EL (cell line): ENCODE data around the gene ADPRH.

Experiments
- DNase-seq: peaks from one replicate; pipeline ENCODE4 v3.0.0-alpha.2; 2016

The ADPRH gene

DNA sequence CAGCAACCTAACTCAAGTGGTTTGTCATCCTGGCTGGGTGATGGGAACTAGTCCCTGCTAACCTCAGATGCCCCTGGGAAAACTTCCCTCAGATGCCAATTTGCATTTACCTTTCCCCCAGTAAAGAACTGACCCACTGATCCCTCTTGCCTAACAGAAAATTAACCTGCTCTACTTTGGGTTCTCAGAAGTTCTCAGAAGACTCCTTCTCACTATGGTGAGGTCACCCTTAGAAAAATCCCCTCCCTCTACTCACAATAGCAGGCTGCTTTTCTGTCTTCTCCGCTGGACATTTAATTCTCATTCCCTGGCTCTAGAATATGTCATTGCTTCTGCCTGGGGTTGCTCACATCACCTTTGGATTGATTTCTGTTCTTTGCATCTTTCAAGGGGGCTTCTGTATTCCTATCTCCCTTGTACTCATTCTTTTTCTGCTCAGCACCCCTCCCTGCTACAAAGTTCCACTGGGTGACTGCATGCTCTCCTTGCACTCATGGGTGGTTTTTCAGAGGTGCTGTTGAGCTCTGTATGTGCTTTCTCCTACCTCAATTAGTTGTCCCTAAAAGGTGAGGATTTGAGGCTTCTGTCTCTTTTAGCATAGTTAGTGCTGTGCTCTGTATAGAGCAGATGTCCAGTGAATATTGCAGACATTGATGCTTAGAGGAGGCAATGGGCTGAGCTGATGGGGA, 19.3 kb downstream of the ADPRH start:
- no peak for DNase-seq

DNA sequence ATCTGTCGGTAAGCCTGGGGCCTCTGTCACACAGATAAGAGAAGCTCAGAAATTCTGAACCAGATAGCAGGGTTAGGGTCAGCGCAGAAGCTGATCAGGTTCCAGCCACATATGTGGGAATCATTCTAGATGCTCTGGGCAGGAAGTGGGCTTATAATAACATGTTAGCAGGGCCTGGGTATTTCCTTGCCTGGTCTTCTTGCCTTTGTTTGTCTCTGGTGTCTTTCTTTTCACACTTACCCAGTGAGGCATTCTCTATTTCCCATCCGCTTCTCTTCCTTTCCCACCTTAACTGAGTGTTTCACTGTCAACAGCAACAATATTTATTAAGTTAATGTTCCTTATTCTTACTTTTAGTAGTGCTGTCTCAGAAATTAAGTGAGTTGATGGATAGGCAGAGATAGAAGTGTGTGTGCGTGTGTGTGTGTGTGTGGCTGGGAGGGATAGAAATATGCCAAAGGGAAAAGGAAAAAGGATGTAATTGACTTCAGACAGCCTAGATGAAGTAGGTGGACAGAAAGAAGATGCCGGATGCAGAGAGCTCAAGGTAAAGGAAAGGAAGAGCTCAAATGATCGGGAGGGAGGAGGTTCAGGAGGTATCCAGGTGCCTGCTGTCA, 20.4 kb downstream of the ADPRH start:
- DNase-seq: no peak

DNA sequence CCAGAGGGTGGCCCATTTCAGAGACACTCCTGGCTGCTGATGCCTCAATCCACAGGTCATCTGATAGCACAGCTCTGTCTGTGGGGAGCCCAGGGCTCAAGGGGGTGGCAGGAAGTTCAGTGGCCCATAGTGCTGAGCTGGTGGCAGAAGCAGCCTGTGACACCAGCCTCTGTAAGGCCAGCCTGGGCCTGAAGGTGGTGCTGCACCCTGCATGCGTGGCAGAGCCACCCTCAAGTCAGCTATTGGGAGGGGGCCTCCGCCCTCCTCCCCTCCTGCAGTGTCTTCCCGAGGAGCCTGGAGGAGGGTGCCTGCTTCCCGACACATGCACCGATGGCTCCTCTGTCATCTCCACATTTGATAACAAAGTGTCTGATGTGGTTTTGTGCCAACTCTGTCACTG, 21.4 kb downstream of the ADPRH start:
- DNase-seq: peak; percentile 15

DNA sequence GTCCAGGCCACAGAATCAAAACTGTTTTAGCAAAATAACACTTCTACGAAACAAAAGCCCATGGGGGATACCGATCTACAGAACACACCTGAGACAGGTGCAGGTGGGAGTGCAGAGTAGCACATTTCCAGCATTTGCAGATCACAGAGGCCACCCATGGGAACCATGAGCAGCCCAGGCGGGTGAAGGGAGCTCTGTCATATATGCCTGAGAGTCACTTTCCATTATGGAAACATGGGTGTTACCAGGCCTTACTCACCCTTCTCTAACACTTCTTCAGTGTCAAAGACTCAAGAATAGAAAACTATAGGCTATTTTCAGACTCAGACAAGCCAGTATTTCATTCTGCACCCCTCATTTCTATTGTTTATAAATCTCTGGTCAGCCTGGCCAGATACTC, 21.9 kb downstream of the ADPRH start:
- DNase-seq: no peak

DNA sequence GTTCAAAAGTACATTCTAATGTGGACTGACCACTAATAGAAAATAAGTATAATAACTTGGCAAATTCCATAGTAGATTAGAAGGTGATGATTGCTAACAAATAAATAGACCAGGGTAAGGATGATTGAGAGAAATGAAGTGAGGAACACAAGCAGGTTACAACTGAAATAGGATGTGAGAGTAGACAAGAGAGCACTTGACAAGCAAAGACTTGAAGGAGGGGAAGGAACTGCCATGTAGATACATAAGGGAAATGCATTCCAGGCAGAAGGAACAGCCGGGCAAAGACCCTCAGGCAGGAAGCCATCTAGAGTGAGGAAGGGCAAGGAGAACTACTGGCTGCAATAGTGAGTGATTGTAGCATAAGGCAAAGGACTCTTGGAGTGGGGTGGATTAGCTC, 23.4 kb downstream of the ADPRH start:
- DNase-seq: no peak

DNA sequence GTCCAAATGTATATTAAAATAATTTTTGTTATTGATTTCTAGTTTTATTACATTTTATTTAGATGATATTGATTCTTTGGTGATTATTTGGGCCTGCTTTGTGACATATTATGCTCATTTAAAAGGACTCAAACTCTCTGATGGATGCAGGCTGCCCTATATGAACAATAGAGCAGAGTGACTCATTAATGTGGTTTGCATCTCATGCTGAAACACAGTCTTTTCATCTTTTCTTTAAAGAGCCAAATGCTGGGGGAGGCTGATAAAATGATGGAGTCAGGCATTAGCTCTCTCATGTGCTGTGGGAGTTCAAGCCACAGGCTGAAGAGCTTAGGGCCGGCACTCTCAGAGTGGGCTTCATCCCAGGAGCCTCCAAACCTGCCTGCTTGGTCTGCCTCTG, 25.6 kb downstream of the ADPRH start:
- DNase-seq: peak; percentile 35

DNA sequence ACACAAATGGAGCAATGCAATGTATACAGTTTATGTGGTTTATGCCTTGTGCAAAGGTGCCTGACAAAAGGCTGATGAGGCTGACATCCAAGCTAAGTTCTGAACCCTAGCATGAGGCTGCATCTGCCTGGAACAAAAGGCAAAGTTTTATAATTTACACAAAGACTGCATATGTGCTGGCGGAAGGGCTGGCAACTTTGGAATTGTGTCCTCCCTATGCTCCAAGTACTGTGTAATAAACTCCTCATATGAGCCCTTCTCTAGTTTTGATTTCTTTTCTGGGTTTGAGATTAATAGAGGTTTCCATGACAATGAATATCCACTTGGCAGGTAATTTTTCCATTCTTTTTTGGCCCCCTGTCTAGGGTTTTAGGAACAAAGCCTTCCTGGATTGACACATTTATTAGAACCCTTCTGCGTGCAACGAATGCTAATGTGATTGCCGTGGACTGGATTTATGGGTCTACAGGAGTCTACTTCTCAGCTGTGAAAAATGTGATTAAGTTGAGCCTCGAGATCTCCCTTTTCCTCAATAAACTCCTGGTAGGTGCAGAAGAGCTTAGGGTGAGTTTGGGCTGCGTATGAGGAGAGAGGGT, 29.2 kb downstream of the ADPRH start:
- no peak for DNase-seq

DNA sequence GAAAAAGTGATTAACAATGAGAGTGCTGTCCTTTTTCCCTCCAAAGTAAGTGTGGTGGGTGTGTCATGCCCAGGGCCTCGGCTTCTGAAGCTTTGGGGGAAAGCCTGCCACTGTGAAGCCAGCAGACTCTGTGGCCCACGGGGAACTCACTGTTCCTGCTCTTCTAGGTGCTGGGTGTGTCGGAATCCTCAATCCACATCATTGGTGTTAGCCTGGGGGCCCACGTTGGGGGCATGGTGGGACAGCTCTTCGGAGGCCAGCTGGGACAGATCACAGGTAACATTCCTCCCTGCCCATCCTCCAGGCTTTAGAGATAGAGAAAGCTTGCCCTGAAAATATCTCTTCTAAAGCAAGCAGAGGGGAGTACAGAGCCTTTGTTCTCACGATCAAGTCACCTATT, 30.0 kb downstream of the ADPRH start:
- no peak for DNase-seq

DNA sequence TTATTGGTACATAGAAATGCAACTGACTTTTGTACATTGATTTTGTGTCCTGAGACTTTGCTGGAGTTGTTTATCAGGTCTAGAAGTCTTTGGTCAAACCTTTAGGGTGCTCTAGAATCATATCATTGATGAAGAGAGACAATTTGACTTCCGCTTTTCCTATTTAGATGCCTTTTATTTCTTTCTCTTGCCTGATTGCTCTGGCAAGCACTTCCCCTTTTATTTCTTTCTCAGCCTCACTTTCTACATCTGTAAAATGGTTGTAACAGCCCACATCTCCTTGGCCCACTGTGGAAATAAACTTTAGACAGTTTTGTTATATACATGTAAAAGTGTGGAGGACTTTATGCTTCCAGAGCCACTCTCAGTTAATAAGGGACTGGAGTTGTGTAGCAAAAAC, 32.4 kb downstream of the ADPRH start:
- DNase-seq: no peak

DNA sequence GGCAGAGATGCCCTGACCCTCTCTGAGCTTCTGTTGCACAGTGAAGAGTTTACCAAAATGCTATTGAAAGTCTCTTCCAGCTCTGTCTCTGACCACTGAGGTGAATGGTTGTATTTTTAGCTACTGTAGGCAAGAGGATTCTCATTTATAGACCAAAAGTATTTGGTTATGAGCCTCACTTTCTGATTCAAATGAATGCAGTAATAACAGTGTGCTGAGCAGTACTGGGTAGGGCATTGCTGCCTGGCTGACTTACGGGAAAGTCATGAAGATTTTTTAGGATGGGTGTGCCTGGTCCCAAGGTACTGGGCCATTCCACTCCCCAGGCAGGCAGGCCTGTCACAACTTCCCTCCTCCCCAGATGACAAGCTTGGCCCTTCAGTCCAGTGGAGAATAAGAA, 33.9 kb downstream of the ADPRH start:
- DNase-seq: no peak

DNA sequence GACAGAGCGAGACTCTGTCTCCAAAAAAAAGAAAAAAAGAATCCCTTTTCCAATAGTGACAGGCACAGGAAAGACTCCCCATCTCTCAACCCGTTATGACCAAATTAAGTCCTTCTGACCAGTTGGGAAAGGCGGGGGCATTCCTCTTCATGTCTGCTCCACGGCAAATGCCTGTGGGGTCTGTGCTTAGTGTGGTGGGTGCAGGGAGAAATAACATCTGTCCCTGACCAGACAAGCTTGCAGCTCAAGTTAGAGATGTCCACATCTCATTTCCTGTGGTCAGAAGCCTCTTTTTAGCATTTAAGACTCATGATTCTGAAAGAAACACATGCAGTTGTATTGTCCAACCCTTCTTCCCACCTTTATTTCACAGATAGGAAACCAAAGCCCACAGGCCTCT, 34.6 kb downstream of the ADPRH start:
- DNase-seq: no peak

DNA sequence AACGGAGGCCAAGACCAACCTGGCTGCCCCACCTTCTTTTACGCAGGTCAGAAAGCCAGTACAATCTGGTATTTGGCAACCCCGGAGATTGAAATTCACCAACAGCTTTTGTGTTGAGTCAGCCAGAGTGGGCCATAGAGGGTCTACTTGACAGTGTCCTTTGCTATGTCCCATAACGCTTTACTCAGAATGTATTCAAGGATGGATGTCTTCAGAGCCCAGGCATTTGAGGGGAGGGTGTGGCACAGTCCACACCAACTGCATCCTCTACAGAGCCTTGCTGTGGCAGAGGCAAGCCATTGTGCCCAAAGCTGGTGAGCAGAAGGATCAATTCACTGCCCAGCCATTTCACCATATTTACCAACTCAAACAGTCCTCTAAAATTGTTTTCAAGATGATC, 36.8 kb downstream of the ADPRH start:
- no peak for DNase-seq

DNA sequence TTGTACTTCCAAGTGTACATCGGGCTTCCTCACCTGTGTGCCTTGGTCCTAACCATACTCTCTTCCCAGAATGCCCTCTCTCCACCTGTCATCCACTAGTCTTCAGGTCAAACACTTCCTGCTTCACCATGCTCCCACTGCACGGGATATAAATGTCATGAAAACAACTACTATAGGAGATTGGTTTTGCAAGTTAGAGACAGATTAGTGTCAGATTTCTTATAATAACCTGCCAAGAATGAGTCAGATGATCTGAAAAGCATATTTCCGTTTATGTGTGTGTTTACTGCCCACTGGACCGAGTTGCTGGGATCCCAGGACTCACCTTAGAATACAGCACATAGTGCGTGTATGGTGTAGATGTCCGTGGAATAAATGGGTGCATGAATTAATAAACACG, 39.8 kb downstream of the ADPRH start:
- no peak for DNase-seq

DNA sequence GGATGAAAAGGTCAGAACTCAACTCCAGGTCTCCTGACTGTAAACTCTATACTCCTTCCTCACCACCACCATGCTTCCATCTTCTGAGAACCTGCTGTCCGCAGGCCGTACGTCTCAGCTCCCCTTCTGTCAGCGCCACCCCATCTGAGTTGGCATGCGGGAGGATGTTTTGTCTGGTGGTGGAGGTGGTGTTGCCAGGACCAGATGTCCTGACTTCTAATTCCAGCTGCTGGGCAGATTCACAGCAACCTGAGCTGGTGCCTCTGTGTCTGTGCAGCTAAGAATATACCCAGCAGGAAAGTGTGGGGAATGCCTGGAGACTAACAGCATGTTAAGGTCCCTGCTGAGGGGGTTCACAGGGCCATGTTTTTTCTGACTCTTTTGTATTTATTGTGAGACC, 41.6 kb downstream of the ADPRH start:
- DNase-seq: no peak

DNA sequence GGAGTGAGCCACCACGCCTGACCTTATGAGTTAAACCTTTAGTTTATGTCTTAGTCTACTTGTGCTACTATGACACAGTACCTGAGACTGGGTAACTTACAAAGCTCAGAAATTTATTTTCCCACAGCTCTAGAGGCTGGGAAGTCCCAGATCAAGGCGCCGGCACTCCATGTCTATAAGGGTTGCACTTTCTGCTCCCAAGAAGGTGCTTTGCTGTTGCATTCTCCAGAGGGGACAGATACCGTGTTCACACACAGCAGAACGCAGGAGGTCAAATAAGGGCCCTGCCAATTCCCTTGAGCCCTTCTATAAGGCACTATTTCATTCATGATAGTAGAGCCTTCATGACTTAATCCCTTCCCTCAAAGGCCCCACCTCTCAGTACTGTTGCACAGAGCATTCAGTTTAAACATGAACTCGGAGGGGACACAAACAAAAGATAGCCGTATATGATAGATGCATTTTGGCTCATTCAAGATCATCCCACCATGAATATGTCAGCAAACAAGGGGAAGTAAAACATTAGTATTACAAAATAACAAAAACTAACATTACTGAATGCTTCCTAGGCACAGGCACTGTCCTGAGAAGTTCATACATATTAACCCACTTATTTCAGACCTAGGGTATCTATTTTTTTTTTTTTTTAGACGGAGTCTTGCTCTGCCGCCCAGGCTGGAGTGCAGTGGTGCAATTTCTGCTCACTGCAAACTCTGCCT, 44.9 kb downstream of the ADPRH start:
- no peak for DNase-seq

DNA sequence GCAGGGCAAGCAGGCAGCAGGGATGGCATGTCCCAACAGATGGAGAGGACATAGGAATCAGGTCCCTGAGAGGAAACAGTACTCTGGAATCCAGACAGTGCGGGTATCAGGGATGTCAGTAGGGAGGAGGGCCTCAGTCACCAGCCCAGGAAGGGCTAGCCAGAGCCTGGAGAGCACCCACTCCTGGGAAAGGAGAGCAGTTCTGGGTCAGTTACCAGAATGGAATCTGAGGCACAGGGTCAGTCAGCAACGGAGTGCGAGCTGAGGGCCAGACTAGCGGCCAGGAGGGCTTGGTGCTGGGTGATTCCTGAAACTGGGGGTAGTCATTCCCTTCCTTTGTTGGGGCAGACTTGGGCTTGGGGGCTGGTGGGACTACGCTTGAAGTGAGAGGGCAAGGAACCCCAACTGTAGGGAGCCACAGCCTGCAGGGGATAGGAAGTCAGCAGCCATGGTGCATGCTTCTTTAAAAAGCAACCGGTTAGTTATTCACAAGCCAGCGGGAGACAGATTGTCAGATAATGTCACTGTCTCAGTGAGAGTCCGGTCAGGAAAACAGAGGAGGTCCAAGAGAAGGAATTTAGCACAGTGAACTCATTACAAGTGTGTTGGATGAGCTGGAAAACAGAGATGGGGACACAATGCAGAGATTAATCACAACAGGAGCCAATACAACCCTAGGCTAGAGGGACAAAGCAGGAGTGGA, 46.3 kb downstream of the ADPRH start:
- no peak for DNase-seq

DNA sequence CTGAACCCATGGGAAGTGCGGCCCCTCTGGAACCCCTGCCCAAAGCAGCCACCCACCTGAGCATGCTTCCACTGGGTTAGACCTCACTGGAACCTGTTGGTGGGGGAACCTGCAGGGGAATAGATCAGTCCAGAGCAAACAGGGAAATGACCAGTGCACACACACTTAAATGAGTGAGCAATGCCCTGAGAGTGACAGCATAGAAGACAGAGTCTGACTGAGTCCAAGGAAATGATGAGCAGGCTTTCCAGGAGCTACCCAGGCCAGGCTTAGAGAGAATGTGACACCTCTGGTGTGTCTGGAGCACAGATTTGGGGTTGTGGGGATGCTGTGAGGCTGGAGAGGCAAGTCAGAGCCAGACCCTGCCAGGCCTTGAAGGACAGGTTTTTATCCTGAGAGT, 46.9 kb downstream of the ADPRH start:
- DNase-seq: no peak

DNA sequence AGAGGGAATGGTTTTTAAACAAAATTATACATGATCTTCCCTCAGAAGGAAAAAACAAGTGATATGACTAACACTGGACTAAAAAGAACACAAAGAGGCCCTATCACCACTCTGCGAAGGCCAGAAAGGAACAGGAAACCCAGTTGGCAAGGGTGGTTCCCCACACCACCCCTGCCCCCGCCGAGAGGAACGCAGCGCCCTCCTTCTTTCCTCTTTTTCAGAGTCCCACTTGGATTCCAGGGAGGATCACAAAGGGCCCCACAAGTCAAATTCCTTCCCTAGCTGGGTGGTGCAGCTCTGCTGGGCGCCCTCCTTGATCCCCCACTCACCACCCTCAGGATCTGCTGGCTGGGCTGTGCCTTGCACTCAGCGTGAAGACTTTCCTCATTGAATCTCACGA, 48.2 kb downstream of the ADPRH start:
- DNase-seq: no peak

DNA sequence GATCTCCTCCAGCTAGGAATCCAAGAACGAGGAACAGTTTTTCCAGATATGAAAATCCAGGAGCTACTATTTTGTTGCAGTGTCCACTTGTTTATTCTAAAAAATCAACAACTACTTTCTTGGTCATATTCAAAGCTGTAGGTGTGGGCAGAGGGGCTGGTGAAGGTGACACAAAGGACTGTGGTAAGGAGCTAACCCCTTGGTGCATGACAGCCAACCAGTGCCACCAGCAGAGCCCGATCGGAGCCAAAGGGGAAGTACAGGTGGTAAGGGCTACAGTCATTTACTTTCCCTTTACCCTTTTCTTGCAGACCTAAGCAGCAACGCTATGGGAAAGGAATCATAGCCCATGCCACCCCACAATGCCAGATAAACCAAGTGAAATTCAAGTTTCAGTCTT, 49.1 kb downstream of the ADPRH start:
- no peak for DNase-seq

DNA sequence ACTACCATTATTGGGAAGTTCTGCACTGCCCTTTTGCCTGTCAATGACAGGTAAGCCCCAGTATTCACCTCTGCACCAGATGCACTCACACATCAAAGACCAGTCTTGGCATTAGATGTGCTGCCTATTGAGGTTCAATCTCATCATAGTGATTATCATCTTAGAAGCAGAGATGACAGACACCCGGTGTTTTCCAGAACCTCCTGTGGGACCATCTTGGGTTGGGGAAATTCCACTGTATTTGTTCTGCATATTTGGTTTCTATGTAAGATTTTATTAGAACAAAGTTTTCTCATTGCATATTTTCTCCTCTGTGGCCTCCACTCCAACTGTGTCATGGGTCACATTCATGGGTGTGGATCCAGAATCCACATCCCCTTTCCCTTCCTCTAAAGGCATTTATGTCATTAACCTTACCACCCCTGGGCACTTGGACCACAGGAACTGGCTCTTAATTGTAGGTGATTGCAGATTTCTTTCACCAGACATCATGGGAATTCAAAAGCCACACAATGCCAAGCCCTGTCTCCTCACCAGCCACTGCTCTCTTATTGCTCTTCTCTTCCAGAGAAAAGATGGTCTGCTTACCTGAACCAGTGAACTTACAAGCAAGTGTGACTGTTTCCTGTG, 49.6 kb downstream of the ADPRH start:
- DNase-seq: peak; percentile 61

DNA sequence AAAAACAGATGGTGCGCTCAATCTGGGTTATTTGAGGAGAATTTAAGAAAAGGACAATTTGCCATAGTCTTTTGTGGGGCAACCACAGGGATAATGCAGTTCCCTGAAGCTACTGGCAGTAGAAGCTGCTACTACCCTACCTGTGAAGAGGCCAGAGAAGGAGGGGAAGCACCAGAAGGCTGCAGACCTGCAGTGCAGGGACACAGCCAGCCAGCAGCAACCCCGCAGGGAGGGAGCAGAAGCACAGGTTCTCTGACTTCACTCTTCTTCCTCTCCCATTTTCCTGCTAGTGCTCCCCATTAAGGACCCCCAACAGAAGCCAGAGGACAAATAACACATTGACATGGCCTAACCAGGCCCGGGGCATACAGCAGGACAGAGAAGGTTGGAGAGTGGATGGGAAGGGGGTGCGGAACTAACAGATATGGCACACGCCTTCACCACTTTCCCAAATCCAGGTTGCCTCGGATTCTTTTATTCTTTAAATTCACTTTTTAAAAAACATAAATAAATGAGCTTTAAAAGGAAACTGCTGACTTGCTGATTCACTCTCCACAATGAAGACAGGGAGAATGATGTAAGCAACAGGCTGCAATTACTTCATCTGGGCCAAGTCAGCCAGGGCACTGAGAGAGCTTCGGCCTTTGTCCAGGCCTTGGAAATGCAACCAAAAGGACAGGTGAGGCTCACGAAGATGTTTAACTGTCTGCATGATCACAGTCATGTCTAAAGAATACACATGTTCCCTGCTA, 51.0 kb downstream of the ADPRH start:
- DNase-seq: peak; percentile 52

DNA sequence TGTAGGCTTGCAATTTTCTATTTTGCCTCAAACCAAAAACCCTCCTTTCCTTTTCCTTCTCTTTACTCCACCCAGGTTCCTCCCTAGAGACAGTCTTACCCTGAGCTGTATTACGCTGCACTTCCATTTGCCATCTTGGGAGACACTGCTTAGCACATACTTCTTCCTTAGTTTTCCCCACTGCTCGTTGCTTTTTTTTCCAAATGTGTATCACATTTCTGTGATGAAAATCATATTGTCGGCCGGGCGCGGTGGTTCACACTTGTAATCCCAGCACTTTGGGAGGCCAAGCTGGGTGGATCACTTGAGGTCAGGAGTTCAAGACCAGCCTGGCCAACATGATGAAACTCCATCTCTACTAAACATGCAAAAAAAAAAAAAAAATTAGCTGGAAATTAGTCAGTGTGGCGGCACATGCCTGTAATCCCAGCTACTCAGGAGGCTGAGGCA, 51.6 kb downstream of the ADPRH start:
- no peak for DNase-seq
